ENCODE results near the gene ZNF292.

DNA sequence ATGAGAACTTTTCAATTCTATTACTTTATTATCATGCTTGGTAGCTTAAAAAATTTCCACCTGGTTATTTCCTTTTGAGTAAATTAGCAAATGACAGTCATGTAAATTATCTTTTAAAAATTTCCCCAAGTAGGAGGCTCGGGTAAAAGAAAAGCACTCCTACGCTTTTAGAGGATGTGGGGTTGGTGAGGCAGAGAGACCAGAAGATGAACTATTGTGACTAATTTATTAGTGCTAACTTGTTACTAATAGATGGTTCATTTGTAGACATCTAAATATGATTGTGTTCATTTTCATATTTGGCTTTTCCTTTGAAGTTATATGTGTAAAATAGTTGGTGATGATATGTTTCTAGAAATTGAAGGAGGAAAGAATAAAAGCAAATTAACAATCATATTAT lies 27.0 kb downstream of the ZNF292 start:
- TF ChIP-seq POLR2AphosphoS5 (IDR thresholded peaks at IDR 0.05; ENCODE audit: borderline replicate concordance, low read depth, low read length) (no peak), EZH2 (IDR thresholded peaks at IDR 0.05) (no peak), FOXP2 (optimal IDR thresholded peaks at IDR 0.05; ENCODE audit: control extremely low read depth, extremely low read length, insufficient read depth) (no peak)

Measured in SK-N-MC (cell line).